ENCODE data around the gene RAD51AP2.
"Not testable (repeated sequence)": the region's sequence is repeated elsewhere in the genome, so short reads cannot be mapped to it uniquely, and the experiment has no call there.

RAD51AP2 gene

GRCh38 chr2:17518212-17519154 is at the start of gene RAD51AP2:
TSS of gene RAD51AP2 (minus strand) at chr2:17518440. CDS start at chr2:17518415, 25 bp downstream.
- peak; percentile 83 to 89 for DNase-seq
- Histone ChIP-seq H3K27me3 (no peaks in the 10 kb centered on the region), H3K4me1 (peaks cover 0 to 8% (median 3%) of the 10 kb centered on the region in 4 donors), H3K36me3 (no peaks in the 10 kb centered on the region), H3K4me3 (peak within 1 kb of the TSS; percentile 47 to 57), H3K9me3 (no peaks in the 10 kb centered on the region), H3K27ac (peak within 1 kb of the TSS; percentile 70 to 79)
- intact Hi-C loops (cut with DNase I; ENCODE audit: low total_unique reads): no loop called here
- TF ChIP-seq, protein P1, sequence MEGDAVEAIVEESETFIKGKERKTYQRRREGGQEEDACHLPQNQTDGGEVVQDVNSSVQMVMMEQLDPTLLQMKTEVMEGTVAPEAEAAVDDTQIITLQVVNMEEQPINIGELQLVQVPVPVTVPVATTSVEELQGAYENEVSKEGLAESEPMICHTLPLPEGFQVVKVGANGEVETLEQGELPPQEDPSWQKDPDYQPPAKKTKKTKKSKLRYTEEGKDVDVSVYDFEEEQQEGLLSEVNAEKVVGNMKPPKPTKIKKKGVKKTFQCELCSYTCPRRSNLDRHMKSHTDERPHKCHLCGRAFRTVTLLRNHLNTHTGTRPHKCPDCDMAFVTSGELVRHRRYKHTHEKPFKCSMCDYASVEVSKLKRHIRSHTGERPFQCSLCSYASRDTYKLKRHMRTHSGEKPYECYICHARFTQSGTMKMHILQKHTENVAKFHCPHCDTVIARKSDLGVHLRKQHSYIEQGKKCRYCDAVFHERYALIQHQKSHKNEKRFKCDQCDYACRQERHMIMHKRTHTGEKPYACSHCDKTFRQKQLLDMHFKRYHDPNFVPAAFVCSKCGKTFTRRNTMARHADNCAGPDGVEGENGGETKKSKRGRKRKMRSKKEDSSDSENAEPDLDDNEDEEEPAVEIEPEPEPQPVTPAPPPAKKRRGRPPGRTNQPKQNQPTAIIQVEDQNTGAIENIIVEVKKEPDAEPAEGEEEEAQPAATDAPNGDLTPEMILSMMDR (IDR thresholded peaks at IDR 0.05): no peak

- H3K9me3 ChIP-seq; H3K27me3 ChIP-seq; H3K36me3 ChIP-seq; H3K4me1 ChIP-seq; intact Hi-C loops (cut with DNase I; ENCODE audit: low total_unique reads); H3K27ac ChIP-seq; H3K4me3 ChIP-seq; DNase-seq: not testable (repeated sequence)
Measured at GRCh38 chr2:17565726-17566125, 47.5 kb upstream of the RAD51AP2 start.

GRCh38 chr2:17558878-17559277 is 40.6 kb upstream of the RAD51AP2 start:
- no peaks in the 10 kb centered on the region for H3K4me1 ChIP-seq
- no peak for DNase-seq
- TF ChIP-seq, protein P1 (IDR thresholded peaks at IDR 0.05): no peak
- H3K27me3 ChIP-seq: no peaks in the 10 kb centered on the region
- H3K36me3 ChIP-seq: no peaks in the 10 kb centered on the region
- no peak overlapping the region for H3K27ac ChIP-seq
- no peak overlapping the region for H3K4me3 ChIP-seq
- intact Hi-C loops (cut with DNase I; ENCODE audit: low total_unique reads): no loop called here
- no peaks in the 10 kb centered on the region for H3K9me3 ChIP-seq

DNA sequence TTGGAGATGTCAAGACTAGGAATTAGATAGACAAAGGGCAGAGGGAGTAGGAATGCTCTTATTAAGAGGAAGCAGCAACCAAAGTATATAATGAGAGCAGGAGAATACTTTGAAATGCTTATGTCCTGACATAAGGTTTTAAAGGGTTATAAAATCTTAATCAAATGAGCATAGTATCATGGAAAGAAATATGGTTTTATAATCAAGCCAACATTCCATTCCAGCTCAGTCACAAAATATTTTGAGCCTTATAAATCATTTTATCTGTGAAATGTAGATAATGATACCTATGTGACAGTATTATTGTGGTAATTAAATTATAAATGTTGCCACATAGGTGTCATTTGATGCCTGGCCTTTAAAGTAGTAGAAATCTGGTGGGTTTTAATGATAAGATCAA is 39.8 kb upstream of the RAD51AP2 start:
- Histone ChIP-seq H3K27ac (no peak overlapping the region), H3K4me1 (no peaks in the 10 kb centered on the region), H3K9me3 (no peaks in the 10 kb centered on the region), H3K36me3 (no peaks in the 10 kb centered on the region), H3K4me3 (no peak overlapping the region), H3K27me3 (no peaks in the 10 kb centered on the region)
- DNase-seq: no peak
- intact Hi-C loops (cut with DNase I; ENCODE audit: low total_unique reads): no loop called here
- TF ChIP-seq, protein P1 (IDR thresholded peaks at IDR 0.05): no peak

- TF ChIP-seq, protein P1 (IDR thresholded peaks at IDR 0.05): no peak
- Histone ChIP-seq H3K4me3 (no peak overlapping the region), H3K36me3 (no peaks in the 10 kb centered on the region), H3K27me3 (no peaks in the 10 kb centered on the region), H3K4me1 (no peaks in the 10 kb centered on the region), H3K27ac (no peak overlapping the region), H3K9me3 (no peaks in the 10 kb centered on the region)
- intact Hi-C loops (cut with DNase I; ENCODE audit: low total_unique reads): no loop called here
- no peak for DNase-seq
Measured at GRCh38 chr2:17557596-17557995, 39.4 kb upstream of the RAD51AP2 start.

DNA sequence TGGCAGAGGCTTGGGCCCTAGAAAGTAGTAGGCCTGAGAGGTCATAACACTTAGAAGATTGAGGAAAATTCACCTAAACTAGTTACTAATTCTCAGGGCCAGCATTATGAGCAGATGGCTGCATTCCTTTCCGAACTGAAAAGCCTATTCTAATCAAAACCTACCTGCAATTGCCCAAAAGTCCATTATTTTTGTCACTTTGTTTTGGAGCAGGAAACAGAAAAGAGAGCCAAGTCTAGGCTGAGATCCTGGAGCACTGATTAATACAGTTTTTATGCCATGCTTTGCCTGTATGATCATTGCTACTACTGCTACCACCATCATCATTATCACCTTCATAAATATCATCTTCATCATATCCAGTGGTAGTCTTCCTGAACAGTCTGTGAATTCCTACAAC is 36.9 kb upstream of the RAD51AP2 start:
- intact Hi-C loops (cut with DNase I; ENCODE audit: low total_unique reads): no loop called here
- no peak overlapping the region for H3K4me3 ChIP-seq
- no peaks in the 10 kb centered on the region for H3K4me1 ChIP-seq
- TF ChIP-seq, protein P1 (IDR thresholded peaks at IDR 0.05): no peak
- no peaks in the 10 kb centered on the region for H3K36me3 ChIP-seq
- no peak for DNase-seq
- no peak overlapping the region for H3K27ac ChIP-seq
- H3K9me3 ChIP-seq: no peaks in the 10 kb centered on the region
- H3K27me3 ChIP-seq: no peaks in the 10 kb centered on the region

Measured in tibial artery (tissue), 4 donors.